GM12878 (cell line): ENCODE results near the gene KDM1B. TPM values are rescaled to one million over a fixed set of nuclear protein-coding genes. Genes with fewer than 3 reads are reported as not detected.
A peak's percentile ranks its signal among the peaks of the same experiment; 100 is the strongest.

Source experiments
- CTCF ChIP-seq, 3 experiments: IDR thresholded peaks in 2 of 3; conservative IDR thresholded peaks in 1 of 3; 2 replicates each; pipeline ENCODE4 v1.5.1; 2011; ENCODE audit warnings: low read depth in 3 of 3, low read length in 3 of 3, mild to moderate bottlenecking in 3 of 3, control low read depth in 2 of 3, moderate library complexity in 2 of 3, inconsistent platforms in 1 of 3, mixed read lengths in 1 of 3; ENCODE audit not compliant: control insufficient read depth in 2 of 3, insufficient read depth in 1 of 3; ENCODE audit errors: extremely low read depth in 1 of 3
- E2F4 ChIP-seq: IDR thresholded peaks from 2 replicates; pipeline ENCODE4 v1.6.1; 2012; ENCODE audit warnings: low read depth, low read length, improper control_type of control experiment
- ETV6 ChIP-seq, 2 experiments: fragments of 450-650 bp in 1 of 2; IDR thresholded peaks in 1 of 2; conservative IDR thresholded peaks in 1 of 2; 2 replicates each; pipeline ENCODE4 v1.6.1; 2014; ENCODE audit warnings: antibody characterized with exemption in 1 of 2, borderline replicate concordance in 1 of 2, low read depth in 1 of 2, mild to moderate bottlenecking in 1 of 2, moderate library complexity in 1 of 2
- KLF5 ChIP-seq: fragments of 450-650 bp; IDR thresholded peaks from 2 replicates; pipeline ENCODE4 v1.6.1; 2014; ENCODE audit warnings: mild to moderate bottlenecking; ENCODE audit not compliant: partially characterized antibody
- MTA2 ChIP-seq: fragments of 450-650 bp; IDR thresholded peaks from 2 replicates; pipeline ENCODE4 v1.6.1; 2016; ENCODE audit warnings: low read depth, mild to moderate bottlenecking, moderate library complexity
- PRDM15 ChIP-seq: fragments of 450-650 bp; formaldehyde crosslinking; IDR thresholded peaks from 2 replicates; pipeline ENCODE4 v1.4.0; 2020; ENCODE audit warnings: mild to moderate bottlenecking, moderate library complexity
- SMAD1 ChIP-seq: fragments of 450-650 bp; IDR thresholded peaks from 2 replicates; pipeline ENCODE4 v1.6.1; 2018; ENCODE audit warnings: mild to moderate bottlenecking, low read depth; ENCODE audit not compliant: partially characterized antibody
- polyA plus RNA-seq, 11 experiments: library from polyadenylated mRNA; depleted of rRNA in 4 of 11; unstranded in 6 of 11; stranded (reverse) in 5 of 11; fragments of >200 nt; fragmentation: Nextera tagmentation in 4 of 11; fragmentation: Illumina TruSeq in 1 of 11; extraction: Ambion mirVana in 4 of 11; extraction: Trizol in 1 of 11; gene quantifications; 1 replicate in 1 of 11; 2 replicates in 10 of 11; pipeline versions ENCODE4 v1.2.1 to v1.2.3, GENCODE V29; 2011 to 2016; ENCODE audit warnings: inconsistent platforms in 2 of 11, missing spikeins in 2 of 11, low read depth in 1 of 11
- total RNA-seq, 4 experiments: library from RNA; depleted of rRNA in 3 of 4; stranded (reverse); fragments of >200 nt in 3 of 4; fragmentation: Illumina TruSeq in 1 of 4; extraction: Trizol in 1 of 4; gene quantifications; 2 replicates each; pipeline versions ENCODE4 v1.2.1 to v1.2.3, GENCODE V29; 2013 to 2021

The KDM1B gene
- total and polyA plus RNA-seq, 10 of the 15 experiments (the other 5 are each of a cell fraction or from before 2014, with no cell fraction given) = 1.7 to 22.5 (median 13.9) TPM

- peak in 2 of 3 experiments; percentile 28 to 30; a peak in 3 of 6 replicates for TF ChIP-seq CTCF (IDR thresholded peaks at IDR 0.05 in 2 of 3, conservative IDR thresholded peaks at IDR 0.05 in 1 of 3; ENCODE audit: control insufficient read depth in 2 of 3, extremely low read depth in 1 of 3, insufficient read depth in 1 of 3, low read depth in 3 of 3, low read length in 3 of 3)
- no peak for TF ChIP-seq PRDM15 (CRISPR knock-in tag)
- no peak for TF ChIP-seq E2F4
- no peak for TF ChIP-seq KLF5
- TF ChIP-seq SMAD1 = no peak
- TF ChIP-seq MTA2 = peak; percentile 32; the same call in 1 of the 2 replicates
- peak in 1 of 2 experiments; percentile 78; a peak in 2 of 4 replicates for TF ChIP-seq ETV6 (conservative IDR thresholded peaks at IDR 0.05 in 1 of 2, IDR thresholded peaks at IDR 0.05 in 1 of 2; ENCODE audit: borderline replicate concordance in 1 of 2, low read depth in 1 of 2)
These were observed 721 bp downstream of the KDM1B start (continued) for GRCh38 chr6:18155864-18156421.
